Mucosa of stomach (tissue), 1 donor: ENCODE results near the gene SCRN3.
"Not testable (repeated sequence)": the region's sequence is repeated elsewhere in the genome, so short reads cannot be mapped to it uniquely, and the experiment has no call there.

Experiments
- H3K27me3 ChIP-seq: one replicate; pipeline ENCODE4 v1.7.0; 2013; ENCODE audit warnings: mild to moderate bottlenecking, low read length; ENCODE audit not compliant: control insufficient read depth, insufficient read depth
- H3K36me3 ChIP-seq: one replicate; pipeline ENCODE4 v1.7.0; 2013; ENCODE audit warnings: low read length; ENCODE audit not compliant: control insufficient read depth, insufficient read depth
- H3K4me1 ChIP-seq: one replicate; pipeline ENCODE4 v1.7.0; 2013; ENCODE audit warnings: mild to moderate bottlenecking, low read length; ENCODE audit not compliant: control insufficient read depth, insufficient read depth
- H3K4me3 ChIP-seq: one replicate; pipeline ENCODE4 v1.7.0; 2013; ENCODE audit warnings: low read length
- H3K9ac ChIP-seq: one replicate; pipeline ENCODE4 v1.7.0; 2013; ENCODE audit warnings: mild to moderate bottlenecking, low read length, moderate library complexity
- H3K9me3 ChIP-seq: one replicate; pipeline ENCODE4 v1.7.0; 2013; ENCODE audit warnings: mild to moderate bottlenecking, low read length, moderate library complexity; ENCODE audit not compliant: control insufficient read depth
- donor health status: Pancreatic carcinoma.

SCRN3 gene, protein sequence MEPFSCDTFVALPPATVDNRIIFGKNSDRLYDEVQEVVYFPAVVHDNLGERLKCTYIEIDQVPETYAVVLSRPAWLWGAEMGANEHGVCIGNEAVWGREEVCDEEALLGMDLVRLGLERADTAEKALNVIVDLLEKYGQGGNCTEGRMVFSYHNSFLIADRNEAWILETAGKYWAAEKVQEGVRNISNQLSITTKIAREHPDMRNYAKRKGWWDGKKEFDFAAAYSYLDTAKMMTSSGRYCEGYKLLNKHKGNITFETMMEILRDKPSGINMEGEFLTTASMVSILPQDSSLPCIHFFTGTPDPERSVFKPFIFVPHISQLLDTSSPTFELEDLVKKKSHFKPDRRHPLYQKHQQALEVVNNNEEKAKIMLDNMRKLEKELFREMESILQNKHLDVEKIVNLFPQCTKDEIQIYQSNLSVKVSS

GRCh38 chr2:174395284-174395968, at the start of gene SCRN3:
Gene SCRN3 (plus strand): TSS chr2:174395730. CDS start chr2:174398284, 2,554 bp downstream.
- H3K27me3 ChIP-seq, result no peaks in the 10 kb centered on the region
- no peaks in the 10 kb centered on the region for H3K9me3 ChIP-seq
- H3K4me1 ChIP-seq, result peaks cover 7% of the 10 kb centered on the region
- peak within 1 kb of the TSS; percentile 91 for H3K9ac ChIP-seq
- H3K36me3 ChIP-seq, result no peaks in the 10 kb centered on the region
- H3K4me3 ChIP-seq, result peak within 1 kb of the TSS; percentile 96

DNA sequence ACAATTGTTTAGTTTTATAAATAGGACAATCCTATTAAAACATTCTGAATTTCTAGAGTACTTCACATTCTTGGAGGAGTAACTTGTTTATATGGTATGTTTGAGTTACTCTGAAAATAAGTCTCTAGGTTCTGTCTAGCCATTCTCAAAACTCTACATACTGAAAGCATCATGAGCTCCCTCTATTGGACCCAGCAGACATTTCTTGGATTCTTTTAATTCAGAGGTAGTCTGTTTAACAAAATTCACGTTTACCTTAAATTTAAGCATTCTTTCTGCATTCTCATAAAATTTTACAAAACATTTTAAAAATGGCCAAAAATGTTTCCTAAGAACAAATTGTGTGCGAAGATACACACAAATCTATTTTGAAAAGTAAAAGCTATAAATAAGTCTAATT, 45.5 kb upstream of the SCRN3 start:
- Histone ChIP-seq H3K9me3 (no peaks in the 10 kb centered on the region), H3K36me3 (no peaks in the 10 kb centered on the region), H3K4me3 (no peak overlapping the region), H3K4me1 (no peaks in the 10 kb centered on the region), H3K9ac (no peak overlapping the region), H3K27me3 (peaks cover 2% of the 10 kb centered on the region)

DNA sequence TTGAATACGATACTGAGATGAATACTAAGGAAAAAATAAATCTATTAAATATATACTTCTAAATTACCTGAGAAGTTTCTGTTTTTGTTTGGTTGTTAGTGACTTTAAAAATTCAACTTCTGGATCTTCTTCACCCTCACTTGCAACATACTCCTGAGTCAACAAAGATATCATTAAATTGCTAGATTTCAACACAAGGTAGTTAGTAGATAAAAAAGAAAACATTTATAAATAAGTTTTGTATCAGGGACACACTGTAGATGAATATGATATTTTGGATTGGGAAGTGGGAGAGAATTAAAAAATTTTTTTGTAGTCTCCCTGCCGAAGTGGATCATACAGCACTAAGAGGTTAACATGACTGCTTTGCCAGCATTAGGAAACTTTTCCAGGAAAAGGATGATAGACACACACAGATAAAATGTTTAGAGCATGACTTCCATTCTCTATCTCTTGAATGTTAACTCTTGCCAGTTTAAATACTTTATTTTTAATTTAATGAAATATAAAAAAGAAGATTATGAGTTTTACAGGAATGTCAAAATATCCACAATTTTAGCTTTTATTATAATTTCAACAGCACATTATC, 44.8 kb upstream of the SCRN3 start:
- H3K9me3 ChIP-seq, result no peaks in the 10 kb centered on the region
- H3K36me3 ChIP-seq, result no peaks in the 10 kb centered on the region
- H3K4me3 ChIP-seq, result no peak overlapping the region
- H3K27me3 ChIP-seq, result no peaks in the 10 kb centered on the region
- H3K9ac ChIP-seq, result no peak overlapping the region
- H3K4me1 ChIP-seq, result no peaks in the 10 kb centered on the region

DNA sequence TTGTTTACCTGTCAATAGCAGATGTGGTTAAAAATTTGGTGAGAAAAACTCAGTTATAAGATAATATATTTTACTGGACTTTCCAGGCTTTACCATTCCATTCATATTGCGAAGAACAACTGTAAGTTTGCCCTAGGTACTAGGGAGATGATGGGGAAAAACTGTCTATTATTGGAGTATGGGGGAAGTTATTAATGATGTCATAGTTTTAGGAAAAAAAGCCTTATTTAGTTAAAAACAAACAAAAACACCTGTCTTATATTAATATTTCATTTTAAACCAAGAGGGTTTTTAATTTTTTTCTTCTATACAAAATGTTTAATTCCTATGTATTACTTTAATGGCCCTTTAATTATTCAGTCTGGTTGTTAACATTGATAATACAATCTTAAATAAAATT, 42.5 kb upstream of the SCRN3 start:
- Histone ChIP-seq H3K36me3 (no peaks in the 10 kb centered on the region), H3K4me3 (no peak overlapping the region), H3K9ac (no peak overlapping the region), H3K9me3 (no peaks in the 10 kb centered on the region), H3K4me1 (no peaks in the 10 kb centered on the region), H3K27me3 (no peaks in the 10 kb centered on the region)

- Histone ChIP-seq H3K36me3 (no peaks in the 10 kb centered on the region), H3K9ac (no peak overlapping the region), H3K4me3 (no peak overlapping the region), H3K9me3 (no peaks in the 10 kb centered on the region), H3K4me1 (no peaks in the 10 kb centered on the region), H3K27me3 (no peaks in the 10 kb centered on the region)
These were observed 39.2 kb upstream of the SCRN3 start for GRCh38 chr2:174356347-174356746.

DNA sequence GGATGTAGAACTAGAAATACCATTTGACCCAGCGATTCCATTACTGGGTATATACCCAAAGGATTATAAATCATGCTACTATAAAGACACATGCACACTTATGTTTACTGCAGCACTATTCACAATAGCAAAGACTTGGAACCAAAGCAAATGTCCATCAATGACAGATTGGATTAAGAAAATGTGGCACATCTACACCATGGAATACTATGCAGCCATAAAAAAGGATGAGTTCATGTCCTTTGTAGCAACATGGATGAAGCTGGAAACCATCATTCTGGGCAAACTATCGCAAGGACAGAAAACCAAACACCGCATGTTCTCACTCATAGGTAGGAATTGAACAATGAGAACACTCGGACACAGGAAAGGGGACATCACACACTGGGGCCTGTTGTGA, 35.9 kb upstream of the SCRN3 start:
- H3K36me3 ChIP-seq, H3K4me3 ChIP-seq, H3K4me1 ChIP-seq, H3K9ac ChIP-seq, H3K9me3 ChIP-seq, H3K27me3 ChIP-seq: not testable (repeated sequence)

DNA sequence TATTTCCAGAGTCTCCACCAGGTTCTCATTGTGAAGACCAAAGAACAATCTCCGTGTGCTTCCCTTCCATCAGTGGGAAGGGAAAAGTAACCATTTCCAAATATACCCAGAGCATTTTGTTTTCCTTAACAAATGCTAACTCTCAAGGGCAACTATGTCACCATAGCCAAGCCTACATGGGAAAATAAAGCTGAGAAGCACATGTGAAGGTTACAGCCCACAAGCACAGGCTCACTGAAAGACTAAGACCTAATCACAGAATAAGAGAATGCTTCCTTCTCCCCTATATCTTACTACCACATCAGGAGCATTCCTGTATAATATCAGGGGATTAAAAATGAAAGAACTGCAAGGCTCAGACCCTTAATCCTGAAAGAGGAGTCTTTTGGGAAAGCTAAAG, 32.6 kb upstream of the SCRN3 start:
- Histone ChIP-seq H3K36me3 (peaks cover 3% of the 10 kb centered on the region), H3K9ac (no peak overlapping the region), H3K4me1 (no peaks in the 10 kb centered on the region), H3K27me3 (no peaks in the 10 kb centered on the region), H3K4me3 (no peak overlapping the region), H3K9me3 (peaks cover 5% of the 10 kb centered on the region)

DNA sequence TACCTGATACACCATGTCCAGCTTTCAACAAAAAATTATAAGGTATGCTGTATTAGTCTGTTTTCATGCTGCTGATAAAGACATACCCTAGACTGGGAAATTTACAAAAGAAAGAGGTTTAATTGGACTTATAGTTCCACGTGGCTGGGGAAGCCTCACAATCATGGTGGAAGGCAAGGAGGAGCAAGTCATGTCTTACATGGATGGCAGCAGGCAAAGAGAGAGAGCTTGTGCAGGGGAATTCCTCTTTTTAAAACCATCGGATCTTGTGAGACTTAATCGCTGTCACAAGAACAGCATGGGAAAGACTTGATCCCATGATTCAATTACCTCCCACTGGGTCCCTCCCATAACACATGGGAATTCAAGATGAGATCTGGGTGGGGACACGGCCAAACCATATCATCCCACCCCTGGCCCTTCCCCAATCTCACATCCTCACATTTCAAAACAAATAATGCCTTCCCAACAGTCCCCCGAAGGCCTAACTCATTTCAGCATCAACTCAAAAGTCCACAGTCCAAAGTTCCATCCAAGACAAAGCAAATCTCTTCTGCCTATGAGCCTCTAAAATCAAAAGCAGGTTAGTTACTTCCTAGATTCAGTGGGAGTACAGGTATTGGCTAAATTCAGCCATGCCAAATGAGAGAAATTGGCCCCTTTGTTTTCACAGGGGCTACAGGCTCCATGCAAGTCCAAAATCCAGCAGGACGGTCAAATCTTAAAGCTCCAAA, 31.9 kb upstream of the SCRN3 start:
- not testable (repeated sequence) for H3K4me1 ChIP-seq, H3K36me3 ChIP-seq, H3K9ac ChIP-seq, H3K27me3 ChIP-seq, H3K9me3 ChIP-seq, H3K4me3 ChIP-seq

GRCh38 chr2:174364628-174365027, 30.9 kb upstream of the SCRN3 start:
- Histone ChIP-seq H3K4me3 (no peak overlapping the region), H3K36me3 (peaks cover 3% of the 10 kb centered on the region)

GRCh38 chr2:174365571-174365970, 30.0 kb upstream of the SCRN3 start:
- Histone ChIP-seq H3K27me3 (no peaks in the 10 kb centered on the region), H3K36me3 (peaks cover 3% of the 10 kb centered on the region), H3K4me1 (no peaks in the 10 kb centered on the region), H3K9ac (no peak overlapping the region), H3K9me3 (peaks cover 5% of the 10 kb centered on the region), H3K4me3 (no peak overlapping the region)

More at GRCh38 chr2:174364628-174365027, 30.9 kb upstream of the SCRN3 start:
- Histone ChIP-seq H3K9ac (no peak overlapping the region), H3K27me3 (no peaks in the 10 kb centered on the region), H3K4me1 (no peaks in the 10 kb centered on the region), H3K9me3 (peaks cover 5% of the 10 kb centered on the region)

- peaks cover 3% of the 10 kb centered on the region for H3K36me3 ChIP-seq
- H3K9me3 ChIP-seq, result peaks cover 5% of the 10 kb centered on the region
These were observed 26.8 kb upstream of the SCRN3 start for GRCh38 chr2:174368691-174369090.

GRCh38 chr2:174376967-174377366, 18.6 kb upstream of the SCRN3 start:
- no peaks in the 10 kb centered on the region for H3K36me3 ChIP-seq
- no peak overlapping the region for H3K4me3 ChIP-seq
- no peaks in the 10 kb centered on the region for H3K9me3 ChIP-seq
- H3K4me1 ChIP-seq, result no peaks in the 10 kb centered on the region
- no peaks in the 10 kb centered on the region for H3K27me3 ChIP-seq
- no peak overlapping the region for H3K9ac ChIP-seq

More at GRCh38 chr2:174368691-174369090, 26.8 kb upstream of the SCRN3 start:
- Histone ChIP-seq H3K27me3 (no peaks in the 10 kb centered on the region), H3K4me1 (no peaks in the 10 kb centered on the region), H3K9ac (no peak overlapping the region), H3K4me3 (no peak overlapping the region)
